ENCODE measurements around the gene PCDHB4. TPM values are rescaled to one million over a fixed set of nuclear protein-coding genes. Genes with fewer than 3 reads are reported as not detected.
"Not testable (repeated sequence)": the region's sequence is repeated elsewhere in the genome, so short reads cannot be mapped to it uniquely, and the experiment has no call there.

PCDHB4 gene
- total RNA-seq, 1 donor from 2014 or later, result 1.1 TPM

DNA sequence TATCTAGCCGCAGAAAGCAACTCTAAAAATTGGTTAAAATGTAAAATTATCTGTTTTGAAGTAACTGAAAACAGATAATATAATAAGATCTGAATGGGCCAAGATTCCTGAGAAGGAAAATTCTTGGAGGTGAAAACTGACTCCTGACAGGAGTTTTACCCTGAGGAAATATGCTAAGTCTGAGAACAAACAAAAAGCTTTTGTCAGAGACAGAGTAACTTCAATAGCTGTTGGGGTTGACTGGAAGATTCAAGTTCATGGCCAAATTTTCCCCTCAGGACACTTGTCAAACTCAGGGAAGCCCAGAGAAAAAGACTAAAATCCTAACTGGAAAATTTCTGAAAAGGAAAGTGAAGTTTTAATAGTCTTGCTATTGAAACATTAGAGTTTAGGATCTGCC, 5.7 kb downstream of the PCDHB4 start:
- no peaks in the 10 kb centered on the region for H3K27me3 Mint-ChIP-seq (ENCODE audit: low read depth, unreplicated experiment)
- H3K4me2 ChIP-seq (ENCODE audit: low read length), result no peak overlapping the region
- DNase-seq (ENCODE audit: low read depth) (no peak), FAIRE-seq (no peak)
- TF ChIP-seq, protein P1, sequence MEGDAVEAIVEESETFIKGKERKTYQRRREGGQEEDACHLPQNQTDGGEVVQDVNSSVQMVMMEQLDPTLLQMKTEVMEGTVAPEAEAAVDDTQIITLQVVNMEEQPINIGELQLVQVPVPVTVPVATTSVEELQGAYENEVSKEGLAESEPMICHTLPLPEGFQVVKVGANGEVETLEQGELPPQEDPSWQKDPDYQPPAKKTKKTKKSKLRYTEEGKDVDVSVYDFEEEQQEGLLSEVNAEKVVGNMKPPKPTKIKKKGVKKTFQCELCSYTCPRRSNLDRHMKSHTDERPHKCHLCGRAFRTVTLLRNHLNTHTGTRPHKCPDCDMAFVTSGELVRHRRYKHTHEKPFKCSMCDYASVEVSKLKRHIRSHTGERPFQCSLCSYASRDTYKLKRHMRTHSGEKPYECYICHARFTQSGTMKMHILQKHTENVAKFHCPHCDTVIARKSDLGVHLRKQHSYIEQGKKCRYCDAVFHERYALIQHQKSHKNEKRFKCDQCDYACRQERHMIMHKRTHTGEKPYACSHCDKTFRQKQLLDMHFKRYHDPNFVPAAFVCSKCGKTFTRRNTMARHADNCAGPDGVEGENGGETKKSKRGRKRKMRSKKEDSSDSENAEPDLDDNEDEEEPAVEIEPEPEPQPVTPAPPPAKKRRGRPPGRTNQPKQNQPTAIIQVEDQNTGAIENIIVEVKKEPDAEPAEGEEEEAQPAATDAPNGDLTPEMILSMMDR (IDR thresholded peaks at IDR 0.05; ENCODE audit: insufficient read depth, low read depth, low read length), result no peak
- no peak for TF ChIP-seq EZH2 (IDR thresholded peaks at IDR 0.05; ENCODE audit: insufficient read depth, low read length)
- H3K4me1 ChIP-seq (ENCODE audit: insufficient read depth, low read length), result no peaks in the 10 kb centered on the region
- H3K79me2 ChIP-seq (ENCODE audit: insufficient read depth, low read length), result no peaks in the 10 kb centered on the region
- H3K4me3 ChIP-seq (ENCODE audit: insufficient read depth, low read depth, low read length), result no peak overlapping the region
- H3K27me3 ChIP-seq (ENCODE audit: insufficient read depth, low read length), result no peaks in the 10 kb centered on the region
- no peak overlapping the region for H2AFZ ChIP-seq (ENCODE audit: low read depth, low read length)
- H3K9me3 Mint-ChIP-seq (ENCODE audit: unreplicated experiment), result peaks cover 13% of the 10 kb centered on the region
- H3K4me3 Mint-ChIP-seq (ENCODE audit: unreplicated experiment), result no peak overlapping the region
- no peaks in the 10 kb centered on the region for H4K20me1 ChIP-seq (ENCODE audit: insufficient read depth, low read length)
- H3K36me3 ChIP-seq (ENCODE audit: insufficient read depth, low read length), result no peaks in the 10 kb centered on the region
- H3K9me3 ChIP-seq (ENCODE audit: insufficient read depth, low read depth, low read length), result peaks cover 2% of the 10 kb centered on the region
- no peak overlapping the region for H3K9ac ChIP-seq (ENCODE audit: low read length)
- no peaks in the 10 kb centered on the region for H3K4me1 Mint-ChIP-seq (ENCODE audit: low read depth, unreplicated experiment)
- H3K27ac Mint-ChIP-seq (ENCODE audit: unreplicated experiment), result no peak overlapping the region
- H3K27ac ChIP-seq (ENCODE audit: low read depth, low read length), result no peak overlapping the region
- peaks cover 18% of the 10 kb centered on the region for H3K36me3 Mint-ChIP-seq (ENCODE audit: low read depth, unreplicated experiment)

DNA sequence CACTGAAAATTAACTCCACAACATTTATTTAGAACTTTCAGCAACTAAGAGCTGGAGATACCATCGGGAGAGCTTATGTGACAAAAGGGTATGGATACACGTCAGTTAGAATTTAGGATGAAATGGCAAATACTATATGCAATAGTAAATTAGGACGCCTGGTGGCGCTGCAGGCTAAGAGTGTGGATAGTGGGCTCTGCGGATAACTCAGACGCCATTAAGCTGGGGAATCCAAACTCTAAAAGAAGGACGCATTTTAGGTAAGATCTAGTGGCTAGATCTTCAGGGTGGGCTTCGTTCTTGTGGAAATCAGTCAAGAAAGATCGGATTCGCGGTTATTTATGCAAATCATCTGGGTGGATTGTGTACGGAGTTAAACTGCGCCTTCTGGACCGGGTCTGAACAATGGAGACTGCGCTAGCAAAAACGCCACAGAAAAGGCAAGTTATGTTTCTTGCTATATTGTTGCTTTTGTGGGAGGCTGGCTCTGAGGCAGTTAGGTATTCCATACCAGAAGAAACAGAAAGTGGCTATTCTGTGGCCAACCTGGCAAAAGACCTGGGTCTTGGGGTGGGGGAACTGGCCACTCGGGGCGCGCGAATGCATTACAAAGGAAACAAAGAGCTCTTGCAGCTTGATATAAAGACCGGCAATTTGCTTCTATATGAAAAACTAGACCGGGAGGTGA, 13.6 kb downstream of the PCDHB4 start, which contains the start of gene PCDHB5:
TSS of gene PCDHB5 (plus strand) at position 177 of the 688 bp plus-strand sequence. CDS start at position 406, 229 bp downstream.
- H2AFZ ChIP-seq (ENCODE audit: low read depth, low read length), result peak within 1 kb of the TSS; percentile 73
- H3K36me3 ChIP-seq (ENCODE audit: insufficient read depth, low read length), result no peaks in the 10 kb centered on the region
- peak within 1 kb of the TSS; percentile 79 for H3K4me3 Mint-ChIP-seq (ENCODE audit: unreplicated experiment)
- H3K27me3 ChIP-seq (ENCODE audit: insufficient read depth, low read length), result no peaks in the 10 kb centered on the region
- H3K79me2 ChIP-seq (ENCODE audit: insufficient read depth, low read length), result no peaks in the 10 kb centered on the region
- FAIRE-seq, result no peak
- TF ChIP-seq EZH2 (IDR thresholded peaks at IDR 0.05; ENCODE audit: insufficient read depth, low read length), result no peak
- TF ChIP-seq, protein P1 (IDR thresholded peaks at IDR 0.05; ENCODE audit: insufficient read depth, low read depth, low read length), result peak; percentile 14
- no peaks in the 10 kb centered on the region for H3K4me1 Mint-ChIP-seq (ENCODE audit: low read depth, unreplicated experiment)
- peaks cover 20% of the 10 kb centered on the region for H3K36me3 Mint-ChIP-seq (ENCODE audit: low read depth, unreplicated experiment)
- H3K9ac ChIP-seq (ENCODE audit: low read length), result peak within 1 kb of the TSS; percentile 53
- H4K20me1 ChIP-seq (ENCODE audit: insufficient read depth, low read length), result no peaks in the 10 kb centered on the region
- peaks cover 3% of the 10 kb centered on the region for H3K9me3 ChIP-seq (ENCODE audit: insufficient read depth, low read depth, low read length)
- no peak for DNase-seq (ENCODE audit: low read depth)
- no peak within 1 kb of the TSS for H3K27ac ChIP-seq (ENCODE audit: low read depth, low read length)
- H3K4me2 ChIP-seq (ENCODE audit: low read length), result peak within 1 kb of the TSS; percentile 62
- H3K4me3 ChIP-seq (ENCODE audit: insufficient read depth, low read depth, low read length), result peak within 1 kb of the TSS; percentile 44
- peak within 1 kb of the TSS; percentile 70 for H3K27ac Mint-ChIP-seq (ENCODE audit: unreplicated experiment)
- H3K9me3 Mint-ChIP-seq (ENCODE audit: unreplicated experiment), result peaks cover 25% of the 10 kb centered on the region
- H3K27me3 Mint-ChIP-seq (ENCODE audit: low read depth, unreplicated experiment), result no peaks in the 10 kb centered on the region
- no peaks in the 10 kb centered on the region for H3K4me1 ChIP-seq (ENCODE audit: insufficient read depth, low read length)

DNA sequence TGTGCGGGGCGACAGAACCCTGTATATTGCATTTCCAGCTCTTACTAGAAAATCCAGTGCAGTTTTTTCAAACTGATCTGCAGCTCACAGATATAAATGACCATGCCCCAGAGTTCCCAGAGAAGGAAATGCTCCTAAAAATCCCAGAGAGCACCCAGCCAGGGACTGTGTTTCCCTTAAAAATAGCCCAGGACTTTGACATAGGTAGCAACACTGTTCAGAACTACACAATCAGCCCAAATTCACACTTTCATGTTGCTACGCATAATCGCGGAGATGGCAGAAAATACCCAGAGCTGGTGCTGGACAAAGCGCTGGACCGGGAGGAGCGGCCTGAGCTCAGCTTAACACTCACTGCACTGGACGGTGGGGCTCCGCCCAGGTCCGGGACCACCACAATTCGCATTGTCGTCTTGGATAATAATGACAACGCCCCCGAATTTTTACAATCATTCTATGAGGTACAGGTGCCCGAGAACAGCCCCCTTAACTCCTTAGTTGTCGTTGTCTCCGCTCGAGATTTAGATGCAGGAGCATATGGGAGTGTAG, 14.2 kb downstream of the PCDHB4 start:
- Histone ChIP-seq H3K4me2 (ENCODE audit: low read length) (peak overlapping the region; percentile 62), H3K9me3 (ENCODE audit: insufficient read depth, low read depth, low read length) (peaks cover 3% of the 10 kb centered on the region), H3K36me3 (ENCODE audit: insufficient read depth, low read length) (no peaks in the 10 kb centered on the region), H3K27ac (ENCODE audit: low read depth, low read length) (no peak overlapping the region), H3K4me1 (ENCODE audit: insufficient read depth, low read length) (no peaks in the 10 kb centered on the region), H4K20me1 (ENCODE audit: insufficient read depth, low read length) (no peaks in the 10 kb centered on the region), H3K9ac (ENCODE audit: low read length) (no peak overlapping the region), H3K4me3 (ENCODE audit: insufficient read depth, low read depth, low read length) (peak overlapping the region; percentile 44), H2AFZ (ENCODE audit: low read depth, low read length) (no peak overlapping the region), H3K79me2 (ENCODE audit: insufficient read depth, low read length) (no peaks in the 10 kb centered on the region), H3K27me3 (ENCODE audit: insufficient read depth, low read length) (no peaks in the 10 kb centered on the region)
- no peaks in the 10 kb centered on the region for H3K4me1 Mint-ChIP-seq (ENCODE audit: low read depth, unreplicated experiment)
- no peak for FAIRE-seq
- DNase-seq (ENCODE audit: low read depth), result no peak
- no peaks in the 10 kb centered on the region for H3K27me3 Mint-ChIP-seq (ENCODE audit: low read depth, unreplicated experiment)
- no peak overlapping the region for H3K27ac Mint-ChIP-seq (ENCODE audit: unreplicated experiment)
- H3K36me3 Mint-ChIP-seq (ENCODE audit: low read depth, unreplicated experiment), result peaks cover 20% of the 10 kb centered on the region
- H3K4me3 Mint-ChIP-seq (ENCODE audit: unreplicated experiment), result peak overlapping the region; percentile 79
- no peak for TF ChIP-seq EZH2 (IDR thresholded peaks at IDR 0.05; ENCODE audit: insufficient read depth, low read length)
- TF ChIP-seq, protein P1 (IDR thresholded peaks at IDR 0.05; ENCODE audit: insufficient read depth, low read depth, low read length), result no peak
- H3K9me3 Mint-ChIP-seq (ENCODE audit: unreplicated experiment), result peaks cover 25% of the 10 kb centered on the region

DNA sequence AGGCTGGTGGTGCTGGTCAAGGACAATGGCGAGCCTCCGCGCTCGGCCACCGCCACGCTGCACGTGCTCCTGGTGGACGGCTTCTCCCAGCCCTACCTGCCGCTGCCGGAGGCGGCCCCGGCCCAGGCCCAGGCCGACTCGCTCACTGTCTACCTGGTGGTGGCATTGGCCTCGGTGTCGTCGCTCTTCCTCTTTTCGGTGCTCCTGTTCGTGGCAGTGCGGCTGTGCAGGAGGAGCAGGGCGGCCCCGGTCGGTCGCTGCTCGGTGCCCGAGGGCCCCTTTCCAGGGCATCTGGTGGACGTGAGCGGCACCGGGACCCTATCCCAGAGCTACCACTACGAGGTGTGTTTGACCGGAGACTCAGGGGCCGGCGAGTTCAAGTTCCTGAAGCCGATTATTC, 15.7 kb downstream of the PCDHB4 start:
- not testable (repeated sequence) for H3K36me3 ChIP-seq (ENCODE audit: insufficient read depth, low read length); H3K4me1 Mint-ChIP-seq (ENCODE audit: low read depth, unreplicated experiment); H3K27ac ChIP-seq (ENCODE audit: low read depth, low read length); H3K27ac Mint-ChIP-seq (ENCODE audit: unreplicated experiment); H3K9ac ChIP-seq (ENCODE audit: low read length); H3K4me3 ChIP-seq (ENCODE audit: insufficient read depth, low read depth, low read length); H3K79me2 ChIP-seq (ENCODE audit: insufficient read depth, low read length); H3K4me2 ChIP-seq (ENCODE audit: low read length); H3K27me3 Mint-ChIP-seq (ENCODE audit: low read depth, unreplicated experiment); FAIRE-seq; H3K4me3 Mint-ChIP-seq (ENCODE audit: unreplicated experiment); DNase-seq (ENCODE audit: low read depth); H3K27me3 ChIP-seq (ENCODE audit: insufficient read depth, low read length); H2AFZ ChIP-seq (ENCODE audit: low read depth, low read length); H3K4me1 ChIP-seq (ENCODE audit: insufficient read depth, low read length); H4K20me1 ChIP-seq (ENCODE audit: insufficient read depth, low read length); H3K9me3 ChIP-seq (ENCODE audit: insufficient read depth, low read depth, low read length)
- peaks cover 25% of the 10 kb centered on the region for H3K9me3 Mint-ChIP-seq (ENCODE audit: unreplicated experiment)
- peaks cover 16% of the 10 kb centered on the region for H3K36me3 Mint-ChIP-seq (ENCODE audit: low read depth, unreplicated experiment)
